ENCODE measurements around the gene TJP2.

DNA sequence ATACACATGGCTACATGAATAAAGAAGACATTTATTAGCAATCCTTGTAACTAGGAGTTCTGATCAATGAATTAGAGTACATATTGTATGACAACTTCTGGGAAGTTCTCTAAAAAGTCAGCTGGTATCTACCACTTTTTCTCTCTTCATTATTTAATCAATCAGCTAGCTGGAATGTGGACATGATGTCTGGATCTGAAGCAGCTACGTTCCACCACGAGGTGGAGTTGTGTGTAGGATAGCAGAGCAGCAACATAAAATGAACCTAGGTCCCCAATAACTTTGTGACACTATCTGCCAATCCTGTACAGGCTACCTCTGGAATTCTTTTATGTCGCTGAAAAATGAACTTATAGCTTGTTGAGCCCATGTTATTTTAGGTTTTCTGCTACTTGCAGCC, 118.0 kb downstream of the TJP2 start:
- no peak for TF ChIP-seq CTCF (IDR thresholded peaks at IDR 0.05)
- TF ChIP-seq POLR2A (IDR thresholded peaks at IDR 0.05): no peak

Measured in lower leg skin (tissue), 3 donors.